Smooth muscle cell of the pulmonary artery (primary cell): Measurements from ENCODE around the gene SLC37A3. TPM values are rescaled to one million over a fixed set of nuclear protein-coding genes. Genes with fewer than 3 reads are reported as not detected.

ENCODE experiments used
- total RNA-seq: library from RNA; depleted of rRNA; stranded (reverse); fragments of >200 nt; gene quantifications from 2 replicates; pipeline ENCODE4 v1.2.3, GENCODE V29; 2014

SLC37A3 gene
- 48.8 and 68.7 TPM in 2 replicates for total RNA-seq

GRCh38 chr7:140397784-140398750 lies at the start of gene SLC37A3:
Gene SLC37A3, minus strand, starts transcription at chr7:140398530. Its CDS starts 16,004 bp downstream, at chr7:140382526.

GRCh38 chr7:140403878-140404564 lies 5.7 kb upstream of the SLC37A3 start, which contains the start of gene RAB19:
Gene RAB19, plus strand, starts transcription at chr7:140404058. Its CDS starts 3,589 bp downstream, at chr7:140407647.

Other genes with a start within 250 kb of the SLC37A3 start
- 5.0 and 6.5 TPM in 2 replicates for gene KDM7A, start 221.5 kb downstream of the SLC37A3 start, total RNA-seq
- not detected in 2 replicates for gene RAB19, start 5.5 kb upstream of the SLC37A3 start, total RNA-seq
- gene MKRN1, start 81.0 kb upstream of the SLC37A3 start, total RNA-seq = 67.1 and 76.5 TPM in 2 replicates
- gene DENND2A, start 242.3 kb upstream of the SLC37A3 start, total RNA-seq = 4.8 and 7.9 TPM in 2 replicates